Smooth muscle cell (in vitro differentiated cells): ENCODE measurements around the gene TMEM232. TPM values are rescaled to one million over a fixed set of nuclear protein-coding genes. Genes with fewer than 3 reads are reported as not detected.

Experiments used
- DNase-seq: peaks from one replicate; lab custom pipeline; 2025; ENCODE audit not compliant: unreplicated experiment; lab: John Stamatoyannopoulos, UW
- H2AFZ ChIP-seq: fragments of 200-600 bp; sonication (generic); 2 replicates; pipeline ENCODE4 v1.6.0; 2016; ENCODE audit warnings: antibody characterized with exemption, low read depth, mild to moderate bottlenecking
- H3F3A ChIP-seq: fragments of 200-600 bp; sonication (generic); 2 replicates; pipeline ENCODE4 v1.6.0; 2017; ENCODE audit warnings: antibody characterized with exemption, low read depth
- H3K27ac ChIP-seq: fragments of 200-600 bp; sonication (generic); 2 replicates; pipeline ENCODE4 v1.5.1; 2016; ENCODE audit warnings: low read depth, mild to moderate bottlenecking
- H3K27me3 ChIP-seq: fragments of 200-600 bp; sonication (generic); 2 replicates; pipeline ENCODE4 v1.6.1; 2016; ENCODE audit warnings: low read depth, mild to moderate bottlenecking
- H3K36me3 ChIP-seq: fragments of 200-600 bp; sonication (generic); 2 replicates; pipeline ENCODE4 v1.5.1; 2016; ENCODE audit warnings: low read depth
- H3K4me1 ChIP-seq: fragments of 200-600 bp; sonication (generic); 2 replicates; pipeline ENCODE4 v1.5.1; 2016; ENCODE audit warnings: low read depth
- H3K4me2 ChIP-seq: fragments of 200-600 bp; sonication (generic); 2 replicates; pipeline ENCODE4 v1.6.0; 2016; ENCODE audit warnings: mild to moderate bottlenecking
- H3K4me3 ChIP-seq: fragments of 200-600 bp; sonication (generic); 2 replicates; pipeline ENCODE4 v1.5.1; 2016; ENCODE audit warnings: mild to moderate bottlenecking
- H3K79me2 ChIP-seq: fragments of 200-600 bp; sonication (generic); 2 replicates; pipeline ENCODE4 v1.6.0; 2016; ENCODE audit warnings: low read depth, mild to moderate bottlenecking
- H3K9ac ChIP-seq: fragments of 200-600 bp; sonication (generic); 2 replicates; pipeline ENCODE4 v1.6.0; 2016; ENCODE audit warnings: low read depth
- H3K9me3 ChIP-seq: fragments of 200-600 bp; sonication (generic); replicated peaks from 2 replicates; pipeline ENCODE4 v1.5.1; 2016; ENCODE audit warnings: low read depth
- H4K20me1 ChIP-seq: fragments of 200-600 bp; sonication (generic); 2 replicates; pipeline ENCODE4 v1.6.0; 2016; ENCODE audit warnings: low read depth
- CTCF ChIP-seq: fragments of 200-600 bp; sonication (generic); IDR thresholded peaks from 2 replicates; pipeline ENCODE4 v1.5.1; 2017; ENCODE audit warnings: borderline replicate concordance, mild to moderate bottlenecking, antibody characterized with exemption; ENCODE audit not compliant: insufficient read depth, poor library complexity, severe bottlenecking
- WGBS: methylation state at CpG from one replicate; pipeline ENCODE4 v1.1.7; 2016; ENCODE audit warnings: low lambda C conversion rate; 5-methylcytosine and 5-hydroxymethylcytosine counted together
- microRNA-seq: library from miRNA; unstranded; fragments of <30 nt; microRNA quantifications from one replicate; pipeline ENCODE4, GENCODE V29; 2016; ENCODE audit warnings: borderline number of aligned reads
- polyA plus RNA-seq: library from polyadenylated mRNA; unstranded; fragments of >200 nt; fragmentation: Nextera tagmentation; extraction: Ambion mirVana; gene quantifications from 2 replicates; pipeline ENCODE4 v1.2.1, GENCODE V29; 2016
- small RNA-seq: library from RNA; depleted of rRNA; stranded (forward); fragments of <200 nt; gene quantifications from one replicate; pipeline ENCODE3, GENCODE V24; 2014
- total RNA-seq: library from RNA; depleted of rRNA; stranded (reverse); fragments of >200 nt; gene quantifications from 2 replicates; pipeline ENCODE4 v1.2.3, GENCODE V29; 2014

TMEM232 gene
- total and polyA plus RNA-seq, 2 experiments from 2014 or later = 0.49 to 1.0 TPM

- Histone ChIP-seq H3K9me3 (no peaks in the 10 kb centered on the region), H4K20me1 (no peaks in the 10 kb centered on the region), H3K27ac (peak overlapping the region; percentile 93), H3K4me1 (peaks cover 10% of the 10 kb centered on the region), H2AFZ (no peak overlapping the region), H3F3A (peaks cover 23% of the 10 kb centered on the region), H3K9ac (no peak overlapping the region), H3K27me3 (no peaks in the 10 kb centered on the region), H3K4me2 (peak overlapping the region; percentile 66), H3K79me2 (no peaks in the 10 kb centered on the region), H3K36me3 (no peaks in the 10 kb centered on the region), H3K4me3 (no peak overlapping the region)
- no peak for TF ChIP-seq CTCF
- 49% methylated on average over 4 of the region's 4 CpGs for WGBS
- DNase-seq = no peak
Observed at GRCh38 chr5:110376281-110376951, 350.1 kb downstream of the TMEM232 start.

DNA sequence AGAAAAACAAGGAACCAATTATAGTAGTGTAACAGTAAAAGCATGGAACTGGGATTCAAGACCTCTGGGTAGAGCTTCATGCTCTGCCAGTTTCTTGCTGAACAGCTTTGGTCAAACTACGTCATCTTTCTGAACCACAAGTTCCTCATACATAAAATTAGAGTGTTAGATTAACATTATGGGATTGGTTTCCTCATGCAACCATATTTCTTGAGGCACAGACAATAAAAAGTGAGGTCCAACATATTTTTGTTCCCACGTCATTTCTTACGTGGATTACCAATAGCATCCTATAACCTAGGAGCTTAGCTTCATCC lies 354.8 kb downstream of the TMEM232 start:
- Histone ChIP-seq H3F3A (peaks cover under 1% of the 10 kb centered on the region), H3K4me3 (no peak overlapping the region), H3K4me1 (no peaks in the 10 kb centered on the region), H3K9ac (no peak overlapping the region), H4K20me1 (no peaks in the 10 kb centered on the region), H3K4me2 (no peak overlapping the region), H3K27ac (no peak overlapping the region), H3K27me3 (no peaks in the 10 kb centered on the region), H3K36me3 (no peaks in the 10 kb centered on the region), H2AFZ (no peak overlapping the region), H3K9me3 (no peaks in the 10 kb centered on the region), H3K79me2 (no peaks in the 10 kb centered on the region)
- no peak for TF ChIP-seq CTCF
- DNase-seq = no peak
- 95% methylated on average over 3 of the region's 3 CpGs for WGBS

DNA sequence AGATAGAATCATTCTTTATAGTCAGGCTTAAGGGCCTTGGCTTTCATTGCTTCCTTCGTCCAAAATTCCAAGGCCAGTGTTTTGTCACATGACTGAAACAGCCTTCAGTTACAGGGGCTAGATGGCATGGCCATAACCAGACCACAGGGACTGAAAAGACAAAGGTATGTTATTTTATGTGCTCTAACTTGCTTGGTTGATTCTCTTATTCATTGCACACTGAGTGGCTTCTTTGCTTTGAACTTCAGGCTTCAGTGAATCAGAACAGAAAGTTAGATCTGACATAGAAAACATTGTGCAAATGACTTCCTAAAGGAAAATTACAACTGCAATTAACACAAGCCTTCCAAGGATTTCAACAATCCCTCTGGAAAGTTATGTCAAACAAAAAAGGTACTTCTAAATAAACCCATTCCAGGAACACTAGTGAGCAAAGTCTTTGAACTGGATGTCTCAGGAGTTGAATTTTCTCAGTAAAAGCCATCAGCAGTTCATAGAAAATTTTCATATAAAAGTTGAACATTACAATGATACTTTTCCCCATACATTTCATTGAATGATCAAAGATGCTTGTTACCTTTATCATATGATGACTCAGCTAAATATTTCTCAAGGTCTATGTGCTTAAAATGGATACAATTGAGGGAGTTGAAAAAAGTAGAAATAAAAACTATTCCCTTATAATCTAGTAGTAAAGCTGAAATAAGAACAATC lies 355.3 kb downstream of the TMEM232 start:
- no peak overlapping the region for H2AFZ ChIP-seq
- no peak overlapping the region for H3K9ac ChIP-seq
- no peak for TF ChIP-seq CTCF
- no peaks in the 10 kb centered on the region for H4K20me1 ChIP-seq
- no peaks in the 10 kb centered on the region for H3K4me1 ChIP-seq
- no peak for DNase-seq
- no peaks in the 10 kb centered on the region for H3K36me3 ChIP-seq
- H3K4me3 ChIP-seq = no peak overlapping the region
- no peaks in the 10 kb centered on the region for H3K79me2 ChIP-seq
- WGBS = 45% methylated on average over 1 of the region's 1 CpG
- H3F3A ChIP-seq = no peaks in the 10 kb centered on the region
- no peak overlapping the region for H3K4me2 ChIP-seq
- H3K27me3 ChIP-seq = no peaks in the 10 kb centered on the region
- no peak overlapping the region for H3K27ac ChIP-seq
- H3K9me3 ChIP-seq = no peaks in the 10 kb centered on the region

Small RNA genes lying within 50 kb of the gene (microRNA-seq; reads per million reads assigned to microRNA genes)
- not detected for gene MIR548F3

Small RNA genes lying within 50 kb of the gene (small RNA-seq; reads per million reads assigned to genes)
- gene MIR548F3 = not detected
- not detected for gene RF00432

Other genes with a start within 250 kb of the TMEM232 start
- gene SLC25A46, start 12.3 kb upstream of the TMEM232 start, total RNA-seq = 57.6 and 58.3 TPM in 2 replicates
- gene SLC25A46, start 12.3 kb upstream of the TMEM232 start, polyA plus RNA-seq = 15.7 and 22.4 TPM in 2 replicates